ENCODE data around the gene PHYKPL.
"Not testable (repeated sequence)": the region's sequence is repeated elsewhere in the genome, so short reads cannot be mapped to it uniquely, and the experiment has no call there.

Gene PHYKPL

DNA sequence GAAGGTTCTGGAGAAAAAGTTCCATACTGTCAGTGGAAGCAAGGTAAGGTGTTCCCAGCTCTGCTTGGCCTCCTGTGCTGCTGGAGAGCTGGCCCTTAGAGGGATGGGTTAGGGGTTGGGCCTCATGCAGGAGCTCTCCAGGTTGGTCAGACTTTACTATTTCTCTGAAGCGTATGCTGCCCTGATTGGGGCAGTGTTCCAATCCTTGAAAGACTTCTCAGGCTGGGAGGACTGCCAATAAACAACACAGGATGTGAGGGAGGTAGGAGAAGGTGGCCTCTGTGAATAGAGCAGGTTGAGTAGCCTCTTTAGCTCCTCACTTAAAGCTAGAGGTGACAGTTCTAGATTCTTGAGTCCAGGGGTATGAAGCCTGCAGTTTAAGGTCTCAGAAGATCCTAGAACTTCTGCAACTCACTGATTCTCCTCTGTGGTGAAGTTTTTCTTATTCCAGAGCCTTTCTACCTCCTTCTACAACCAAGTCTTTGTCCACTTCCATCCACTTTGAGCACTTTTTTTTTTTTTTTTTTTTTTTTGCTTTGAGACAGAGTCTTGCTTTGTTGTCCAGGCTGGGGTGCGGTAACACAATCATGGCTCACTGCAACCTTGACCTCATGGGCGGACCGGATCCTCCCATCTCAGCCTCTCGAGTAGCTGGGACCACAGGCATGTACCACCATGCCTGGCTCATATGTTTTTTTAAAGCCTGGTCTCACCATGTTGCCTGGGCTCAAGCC, 25.3 kb downstream of the PHYKPL start:
- no peak for DNase-seq (ENCODE audit: low spot score)

- DNase-seq (ENCODE audit: low spot score) = no peak
Measured at GRCh38 chr5:178206166-178207101, 26.2 kb downstream of the PHYKPL start.

- DNase-seq (ENCODE audit: low spot score) = no peak
Measured at GRCh38 chr5:178205749-178206047, 26.9 kb downstream of the PHYKPL start.

DNA sequence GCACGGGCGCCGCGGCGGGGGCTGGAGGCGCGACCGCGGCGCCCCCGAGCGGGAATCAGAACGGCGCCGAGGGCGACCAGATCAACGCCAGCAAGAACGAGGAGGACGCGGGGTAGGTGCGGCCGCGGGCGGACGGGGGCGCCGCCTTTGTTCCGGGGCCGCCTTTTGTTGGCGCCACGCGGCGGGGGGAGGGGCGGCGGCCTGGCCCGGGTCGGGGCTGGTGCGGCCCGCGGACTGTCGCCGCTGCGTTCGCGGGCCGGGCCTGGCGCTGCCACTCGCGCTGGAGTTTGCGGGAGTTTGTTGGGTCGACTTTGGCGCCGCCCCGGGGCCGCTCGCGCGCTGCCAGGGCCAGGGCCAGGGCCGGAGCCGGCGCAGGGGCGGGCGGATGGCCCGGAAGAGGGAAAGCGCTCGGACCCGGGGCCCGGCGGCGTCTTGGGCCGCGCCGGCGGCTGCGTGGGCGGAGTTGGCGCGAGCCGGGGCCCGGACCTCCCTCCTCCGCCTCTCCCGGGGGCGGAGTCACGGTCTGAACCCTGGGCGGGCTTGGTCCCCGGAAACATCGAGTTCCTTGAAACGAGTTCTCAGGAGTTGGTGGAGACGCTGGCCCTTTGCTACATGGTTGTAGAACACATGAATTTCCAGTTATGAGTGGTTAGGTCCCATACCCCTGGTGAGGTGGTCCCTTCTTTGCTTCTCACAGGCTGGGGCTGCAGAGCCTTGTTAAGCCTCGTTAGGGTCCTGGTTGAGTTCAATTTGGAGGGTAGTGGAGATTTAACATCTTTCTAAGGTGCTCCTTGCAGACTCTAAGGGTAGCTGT, 27.5 kb downstream of the PHYKPL start:
- DNase-seq (ENCODE audit: low spot score) = peak; percentile 81

- peak; percentile 98 for DNase-seq (ENCODE audit: low spot score)
Measured at GRCh38 chr5:178204182-178204934, 28.2 kb downstream of the PHYKPL start, which contains the start of gene HNRNPAB. Gene HNRNPAB, plus strand, starts transcription at chr5:178204533. Its CDS starts 305 bp downstream, at chr5:178204838.

GRCh38 chr5:178203670-178204181, 28.9 kb downstream of the PHYKPL start:
- no peak for DNase-seq (ENCODE audit: low spot score)

GRCh38 chr5:178202541-178202940, 30.1 kb downstream of the PHYKPL start:
- no peak for DNase-seq (ENCODE audit: low spot score)

DNA sequence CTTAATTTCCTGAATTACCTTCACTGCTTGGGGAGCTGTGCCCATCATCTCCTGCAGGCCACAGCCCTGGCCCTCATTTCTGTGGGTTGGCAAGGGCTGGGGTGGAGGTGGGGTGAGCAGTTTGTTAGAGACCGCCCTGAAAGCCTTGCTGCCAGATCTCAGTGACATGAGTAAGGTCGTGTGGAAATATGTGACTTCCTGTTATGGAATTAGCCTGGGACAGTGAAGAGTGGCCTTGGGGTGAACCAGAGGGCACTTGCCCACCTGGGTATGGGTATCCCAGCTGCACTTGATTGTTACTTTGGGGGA, 30.7 kb downstream of the PHYKPL start:
- no peak for DNase-seq (ENCODE audit: low spot score)

- no peak for DNase-seq (ENCODE audit: low spot score)
Measured at GRCh38 chr5:178201221-178201926, 31.2 kb downstream of the PHYKPL start.

DNA sequence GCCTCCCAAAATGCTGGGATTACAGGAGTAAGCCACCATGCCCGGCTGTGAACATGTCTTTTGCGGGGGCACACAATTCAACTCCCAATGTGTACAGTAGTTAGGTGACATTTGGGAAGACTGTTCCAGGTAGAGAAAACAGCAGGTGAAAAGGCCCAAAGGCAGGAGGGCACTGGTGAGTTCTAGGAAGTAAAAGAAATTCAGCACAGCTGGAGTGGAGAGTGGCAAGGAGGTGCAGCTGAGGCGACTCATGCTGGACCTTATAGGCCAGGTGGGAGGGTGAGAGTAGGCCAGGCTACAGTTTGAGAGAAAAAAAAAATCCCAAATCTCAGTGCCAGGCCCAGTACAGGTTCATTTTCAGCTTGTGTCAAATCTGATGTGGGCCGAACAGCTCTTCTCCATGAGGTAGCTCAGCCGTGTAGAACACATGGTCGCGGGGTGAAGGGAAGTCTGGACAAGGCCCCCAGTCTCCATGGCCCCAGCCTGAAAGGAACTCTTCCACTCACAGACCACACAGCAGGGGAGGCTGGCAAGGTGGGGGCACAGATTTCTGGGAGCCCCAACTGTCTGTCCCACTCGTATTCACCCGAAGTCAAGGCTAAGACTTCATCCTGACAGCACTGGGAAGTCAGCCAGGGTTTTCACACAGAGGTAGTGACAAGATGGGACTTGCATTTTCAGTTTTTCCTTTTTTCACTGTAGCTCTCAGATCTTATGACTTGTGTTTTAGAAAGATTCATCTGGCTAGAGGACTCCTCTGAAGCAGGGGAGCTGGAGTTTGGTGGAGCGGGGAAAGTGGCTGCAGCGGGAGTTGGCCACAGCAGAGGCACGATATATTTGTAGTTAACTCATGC, 32.8 kb downstream of the PHYKPL start:
- DNase-seq (ENCODE audit: low spot score) = no peak

DNA sequence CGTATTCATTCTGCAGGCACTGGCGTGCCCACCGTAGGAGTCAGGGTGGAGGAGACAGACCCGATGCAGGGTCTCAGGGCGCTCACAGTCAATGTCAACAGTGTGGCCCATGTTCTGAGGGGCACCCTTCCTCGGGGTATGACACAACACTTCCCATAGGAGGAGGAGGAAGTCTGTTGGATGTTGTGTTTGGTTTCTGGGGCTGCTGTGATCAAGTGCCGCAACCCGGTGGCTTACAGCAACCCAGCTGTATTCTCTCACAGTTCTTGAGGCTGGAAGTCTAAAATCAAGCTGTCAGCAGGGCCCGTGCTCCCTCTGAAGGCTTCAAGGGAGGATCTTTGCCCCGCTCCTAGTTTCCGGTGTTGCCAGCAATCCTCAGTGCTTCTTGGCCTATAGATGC, 33.9 kb downstream of the PHYKPL start:
- no peak for DNase-seq (ENCODE audit: low spot score)

DNA sequence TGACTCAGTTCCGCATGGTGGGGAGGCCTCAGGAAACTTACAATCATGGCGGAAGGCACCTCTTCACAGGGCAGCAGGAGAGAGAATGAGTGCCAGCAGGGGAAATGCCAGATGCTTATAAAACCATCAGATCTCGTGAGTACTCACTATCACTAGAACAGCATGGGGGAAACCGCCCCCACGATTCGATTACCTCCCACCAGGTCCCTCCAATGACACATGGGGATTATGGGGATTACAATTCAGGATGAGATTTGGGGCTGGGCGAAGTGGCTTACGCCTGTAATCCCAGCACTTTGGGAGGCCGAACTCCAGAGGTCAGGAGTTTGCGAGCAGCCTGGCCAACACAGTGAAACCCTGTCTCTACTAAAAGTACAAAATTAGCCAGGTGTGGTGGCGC, 34.5 kb downstream of the PHYKPL start:
- not testable (repeated sequence) for DNase-seq (ENCODE audit: low spot score)

- no peak for DNase-seq (ENCODE audit: low spot score)
Measured at GRCh38 chr5:178196986-178197385, 35.6 kb downstream of the PHYKPL start.

- no peak for DNase-seq (ENCODE audit: low spot score)
Measured at GRCh38 chr5:178196281-178196812, 36.3 kb downstream of the PHYKPL start.

- DNase-seq (ENCODE audit: low spot score) = no peak
Measured at GRCh38 chr5:178194026-178194425, 38.6 kb downstream of the PHYKPL start.

- no peak for DNase-seq (ENCODE audit: low spot score)
Measured at GRCh38 chr5:178193251-178193809, 39.3 kb downstream of the PHYKPL start.

DNA sequence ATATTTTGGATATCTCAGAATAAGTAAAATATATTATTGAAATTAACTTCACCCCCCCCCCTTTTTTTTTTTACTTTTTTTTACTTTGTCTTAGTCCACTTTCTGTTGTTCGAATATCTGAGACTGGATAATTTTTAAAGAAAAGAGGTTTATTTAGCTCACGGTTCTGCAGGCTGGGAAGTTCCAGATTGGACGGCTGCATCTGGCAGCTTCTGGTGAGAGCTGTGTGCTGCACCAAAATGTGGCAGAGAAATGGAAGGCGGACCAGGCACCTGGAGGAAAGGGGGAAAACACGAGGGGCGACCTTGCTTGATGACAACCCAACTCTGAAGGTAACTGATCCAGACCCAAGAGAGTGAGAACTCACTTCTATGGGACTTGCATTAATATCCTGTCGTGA, 39.8 kb downstream of the PHYKPL start:
- no peak for DNase-seq (ENCODE audit: low spot score)

DNA sequence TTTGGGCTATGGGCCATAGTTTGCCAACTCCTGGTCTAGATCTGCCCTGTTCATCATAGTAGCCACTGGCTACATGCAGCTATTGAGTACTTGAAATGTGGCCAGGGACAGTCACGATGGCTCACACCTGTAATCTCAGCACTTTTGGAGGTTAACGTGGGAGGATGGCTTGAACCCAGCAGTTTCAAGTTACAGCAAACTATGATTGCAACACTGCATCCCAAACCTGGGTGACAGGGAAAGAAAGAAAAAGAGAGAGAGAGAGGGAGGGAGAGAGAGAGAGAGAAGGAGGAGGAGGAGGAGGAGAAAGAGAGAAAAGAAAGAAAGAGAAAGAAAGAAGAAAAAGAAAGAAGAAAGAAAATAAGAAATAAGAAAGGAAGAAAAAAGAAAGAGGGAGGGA, 40.4 kb downstream of the PHYKPL start:
- no peak for DNase-seq (ENCODE audit: low spot score)

- no peak for DNase-seq (ENCODE audit: low spot score)
Measured at GRCh38 chr5:178191661-178192060, 40.9 kb downstream of the PHYKPL start.

Data from ecto neural progenitor cell (in vitro differentiated cells).